ENCODE data around the gene FNDC4.

Gene FNDC4

DNA sequence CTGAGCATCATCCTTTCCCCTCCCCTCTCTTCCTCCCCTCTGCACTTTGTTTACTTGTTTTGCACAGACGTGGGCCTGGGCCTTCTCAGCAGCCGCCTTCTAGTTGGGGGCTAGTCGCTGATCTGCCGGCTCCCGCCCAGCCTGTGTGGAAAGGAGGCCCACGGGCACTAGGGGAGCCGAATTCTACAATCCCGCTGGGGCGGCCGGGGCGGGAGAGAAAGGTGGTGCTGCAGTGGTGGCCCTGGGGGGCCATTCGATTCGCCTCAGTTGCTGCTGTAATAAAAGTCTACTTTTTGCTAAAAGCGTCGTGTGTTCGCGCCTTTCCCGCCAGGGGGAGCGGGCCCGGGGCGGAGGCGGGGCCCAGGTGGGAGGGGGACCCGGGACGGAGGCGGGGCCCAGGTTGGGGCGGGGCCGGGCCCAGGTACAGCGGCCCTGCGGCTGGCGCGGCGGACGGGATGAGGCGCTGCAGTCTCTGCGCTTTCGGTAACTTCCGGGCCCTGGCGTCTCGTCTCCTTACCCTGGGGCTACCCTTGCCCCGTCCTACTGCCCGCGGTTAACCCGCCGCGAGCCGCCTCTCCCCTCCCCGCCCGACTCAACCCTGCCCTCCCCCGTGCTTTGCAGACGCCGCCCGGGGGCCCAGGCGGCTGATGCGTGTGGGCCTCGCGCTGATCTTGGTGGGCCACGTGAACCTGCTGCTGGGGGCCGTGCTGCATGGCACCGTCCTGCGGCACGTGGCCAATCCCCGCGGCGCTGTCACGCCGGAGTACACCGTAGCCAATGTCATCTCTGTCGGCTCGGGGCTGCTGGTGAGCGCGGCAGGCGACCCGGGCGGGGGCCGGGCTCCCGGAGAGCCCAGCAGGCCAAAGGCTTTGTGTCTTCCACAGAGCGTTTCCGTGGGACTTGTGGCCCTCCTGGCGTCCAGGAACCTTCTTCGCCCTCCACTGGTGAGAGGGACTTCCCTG lies 52.8 kb downstream of the FNDC4 start, which contains the start of gene KRTCAP3 (continued):
- no peak for TF ChIP-seq ZNF248 (tag by site-specific recombination; IDR thresholded peaks at IDR 0.05)
- no peak for TF ChIP-seq MYNN (tag by site-specific recombination; IDR thresholded peaks at IDR 0.05; ENCODE audit: borderline replicate concordance)
- no peak for TF ChIP-seq ZNF416 (tag by site-specific recombination; IDR thresholded peaks at IDR 0.05)
- TF ChIP-seq PRDM10 (tag by site-specific recombination; IDR thresholded peaks at IDR 0.05) = no peak
- no peak for TF ChIP-seq ZNF747 (tag by site-specific recombination; IDR thresholded peaks at IDR 0.05)
- TF ChIP-seq ZNF785 (tag by site-specific recombination; IDR thresholded peaks at IDR 0.05) = no peak

All from HEK293 (cell line).